ENCODE results near the gene PITPNM3. TPM values are rescaled to one million over a fixed set of nuclear protein-coding genes. Genes with fewer than 3 reads are reported as not detected.

The PITPNM3 gene
- total RNA-seq, 1 experiment from 2014 or later, result 0.44 TPM

DNA sequence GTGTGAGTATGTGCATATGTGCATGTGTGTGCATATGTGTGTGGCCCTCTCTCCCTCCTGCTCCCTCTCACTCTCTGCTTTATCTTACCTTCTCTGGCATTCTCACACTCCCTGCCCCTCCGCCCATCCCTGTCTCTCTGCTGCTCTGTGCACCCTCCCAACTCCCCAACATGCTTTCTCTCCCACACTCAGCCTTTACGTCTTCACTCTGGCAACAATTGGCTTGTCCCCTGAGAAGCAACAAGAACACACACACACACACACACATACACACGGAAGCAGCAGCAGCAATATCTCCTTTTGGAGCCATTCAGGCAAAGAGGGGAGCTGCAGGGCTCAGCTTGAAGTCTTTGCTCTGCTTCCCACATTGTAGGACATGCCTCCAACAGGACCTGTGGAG, 27.8 kb downstream of the PITPNM3 start:
- H3K36me3 ChIP-seq (ENCODE audit: control insufficient read depth, insufficient read depth, low read length), result no peaks in the 10 kb centered on the region
- in situ Hi-C loops (cut with HindIII; ENCODE audit: low pct_unique_long_range_greater_than_20kb, low sequenced_read_pairs) (no loop called here), intact Hi-C loops (cut with micrococcal nuclease; ENCODE audit: unreplicated experiment) (no loop called here)
- TF ChIP-seq, protein P1, sequence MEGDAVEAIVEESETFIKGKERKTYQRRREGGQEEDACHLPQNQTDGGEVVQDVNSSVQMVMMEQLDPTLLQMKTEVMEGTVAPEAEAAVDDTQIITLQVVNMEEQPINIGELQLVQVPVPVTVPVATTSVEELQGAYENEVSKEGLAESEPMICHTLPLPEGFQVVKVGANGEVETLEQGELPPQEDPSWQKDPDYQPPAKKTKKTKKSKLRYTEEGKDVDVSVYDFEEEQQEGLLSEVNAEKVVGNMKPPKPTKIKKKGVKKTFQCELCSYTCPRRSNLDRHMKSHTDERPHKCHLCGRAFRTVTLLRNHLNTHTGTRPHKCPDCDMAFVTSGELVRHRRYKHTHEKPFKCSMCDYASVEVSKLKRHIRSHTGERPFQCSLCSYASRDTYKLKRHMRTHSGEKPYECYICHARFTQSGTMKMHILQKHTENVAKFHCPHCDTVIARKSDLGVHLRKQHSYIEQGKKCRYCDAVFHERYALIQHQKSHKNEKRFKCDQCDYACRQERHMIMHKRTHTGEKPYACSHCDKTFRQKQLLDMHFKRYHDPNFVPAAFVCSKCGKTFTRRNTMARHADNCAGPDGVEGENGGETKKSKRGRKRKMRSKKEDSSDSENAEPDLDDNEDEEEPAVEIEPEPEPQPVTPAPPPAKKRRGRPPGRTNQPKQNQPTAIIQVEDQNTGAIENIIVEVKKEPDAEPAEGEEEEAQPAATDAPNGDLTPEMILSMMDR (IDR thresholded peaks at IDR 0.05), result no peak
- TF ChIP-seq, protein P2, sequence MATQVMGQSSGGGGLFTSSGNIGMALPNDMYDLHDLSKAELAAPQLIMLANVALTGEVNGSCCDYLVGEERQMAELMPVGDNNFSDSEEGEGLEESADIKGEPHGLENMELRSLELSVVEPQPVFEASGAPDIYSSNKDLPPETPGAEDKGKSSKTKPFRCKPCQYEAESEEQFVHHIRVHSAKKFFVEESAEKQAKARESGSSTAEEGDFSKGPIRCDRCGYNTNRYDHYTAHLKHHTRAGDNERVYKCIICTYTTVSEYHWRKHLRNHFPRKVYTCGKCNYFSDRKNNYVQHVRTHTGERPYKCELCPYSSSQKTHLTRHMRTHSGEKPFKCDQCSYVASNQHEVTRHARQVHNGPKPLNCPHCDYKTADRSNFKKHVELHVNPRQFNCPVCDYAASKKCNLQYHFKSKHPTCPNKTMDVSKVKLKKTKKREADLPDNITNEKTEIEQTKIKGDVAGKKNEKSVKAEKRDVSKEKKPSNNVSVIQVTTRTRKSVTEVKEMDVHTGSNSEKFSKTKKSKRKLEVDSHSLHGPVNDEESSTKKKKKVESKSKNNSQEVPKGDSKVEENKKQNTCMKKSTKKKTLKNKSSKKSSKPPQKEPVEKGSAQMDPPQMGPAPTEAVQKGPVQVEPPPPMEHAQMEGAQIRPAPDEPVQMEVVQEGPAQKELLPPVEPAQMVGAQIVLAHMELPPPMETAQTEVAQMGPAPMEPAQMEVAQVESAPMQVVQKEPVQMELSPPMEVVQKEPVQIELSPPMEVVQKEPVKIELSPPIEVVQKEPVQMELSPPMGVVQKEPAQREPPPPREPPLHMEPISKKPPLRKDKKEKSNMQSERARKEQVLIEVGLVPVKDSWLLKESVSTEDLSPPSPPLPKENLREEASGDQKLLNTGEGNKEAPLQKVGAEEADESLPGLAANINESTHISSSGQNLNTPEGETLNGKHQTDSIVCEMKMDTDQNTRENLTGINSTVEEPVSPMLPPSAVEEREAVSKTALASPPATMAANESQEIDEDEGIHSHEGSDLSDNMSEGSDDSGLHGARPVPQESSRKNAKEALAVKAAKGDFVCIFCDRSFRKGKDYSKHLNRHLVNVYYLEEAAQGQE (IDR thresholded peaks at IDR 0.05; ENCODE audit: insufficient read depth in 1 of 2, low read depth in 2 of 2, low read length in 1 of 2), result no peak
- no peak for TF ChIP-seq TCF7L2 (IDR thresholded peaks at IDR 0.05; ENCODE audit: low read depth, low read length)
- no peak for TF ChIP-seq POLR2AphosphoS5 (IDR thresholded peaks at IDR 0.05; ENCODE audit: low read depth, low read length)
- no peak for TF ChIP-seq SIN3A (IDR thresholded peaks at IDR 0.05; ENCODE audit: borderline replicate concordance, insufficient read depth, low read depth, low read length)
- H3K9me3 ChIP-seq (ENCODE audit: control insufficient read depth, insufficient read depth, low read depth, low read length), result no peaks in the 10 kb centered on the region
- no peaks in the 10 kb centered on the region; the same call in 1 of the 2 replicates for H3K27me3 ChIP-seq (ENCODE audit: control insufficient read depth, insufficient read depth, low read length)
- no peak for ATAC-seq
- DNase-seq (ENCODE audit: low read depth, low spot score), result no peak
- ChIA-PET POLR2A (no interaction called here), CTCF (no interaction called here)
- H3K4me3 ChIP-seq (ENCODE audit: low read depth in 2 of 2, low read length in 2 of 2), result no peak overlapping the region
- BruUV-seq (replicated peaks), result no TSS peak
- H3K27ac ChIP-seq (ENCODE audit: low read length), result no peak overlapping the region
- no peaks in the 10 kb centered on the region for H3K4me1 ChIP-seq (ENCODE audit: control insufficient read depth, insufficient read depth, low read length)

DNA sequence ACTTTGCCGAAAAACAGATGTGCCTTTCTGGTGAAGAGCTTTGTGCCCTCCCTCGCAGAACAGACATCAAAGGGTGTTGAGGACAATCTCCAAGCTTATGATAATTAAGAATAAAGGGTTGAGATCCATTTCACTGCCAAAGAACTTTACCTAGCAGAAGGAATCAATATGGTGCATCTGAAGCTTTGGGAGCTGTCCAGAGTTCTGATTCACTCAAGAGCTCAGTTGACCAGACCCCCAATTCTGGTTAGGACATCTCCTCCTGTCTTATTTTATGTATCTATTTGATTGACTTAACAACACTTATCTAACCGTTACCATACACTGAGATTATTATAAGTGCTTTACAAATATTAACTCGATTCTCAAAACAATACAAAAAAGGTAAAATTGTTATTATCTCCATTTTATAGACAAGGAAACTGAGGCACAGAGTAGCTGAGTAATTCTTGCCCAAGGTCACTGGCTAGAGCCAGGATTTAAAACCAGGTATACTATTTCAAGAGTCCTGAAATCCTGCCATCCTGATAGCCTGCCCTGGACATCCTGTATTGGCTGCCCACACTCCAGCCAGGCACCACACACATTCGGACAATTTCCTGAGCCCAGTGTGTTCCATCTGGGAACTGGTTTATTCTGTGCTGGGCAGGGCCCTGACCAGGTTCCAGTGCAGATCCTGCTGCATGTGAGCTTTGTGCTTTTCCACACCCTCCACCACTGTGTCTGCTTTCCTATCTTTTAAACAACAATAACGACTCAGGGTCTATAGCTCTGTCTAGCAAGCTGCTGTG, 29.8 kb downstream of the PITPNM3 start:
- ATAC-seq (no peak), DNase-seq (ENCODE audit: low read depth, low spot score) (no peak)
- POLR2A ChIA-PET, result no interaction called here
- no TSS peak for BruUV-seq (replicated peaks)
- no peak for TF ChIP-seq SIN3A (IDR thresholded peaks at IDR 0.05; ENCODE audit: borderline replicate concordance, insufficient read depth, low read depth, low read length)
- TF ChIP-seq, protein P2 (IDR thresholded peaks at IDR 0.05; ENCODE audit: insufficient read depth in 1 of 2, low read depth in 2 of 2, low read length in 1 of 2), result peak; percentile 74 to 77; a peak in 3 of 4 replicates
- intact Hi-C loops (cut with micrococcal nuclease; ENCODE audit: unreplicated experiment) (no loop called here), in situ Hi-C loops (cut with HindIII; ENCODE audit: low pct_unique_long_range_greater_than_20kb, low sequenced_read_pairs) (no loop called here)
- CTCF ChIA-PET, result no interaction called here
- H3K9me3 ChIP-seq (ENCODE audit: control insufficient read depth, insufficient read depth, low read depth, low read length), result no peaks in the 10 kb centered on the region
- no peak overlapping the region for H3K4me3 ChIP-seq (ENCODE audit: low read depth in 2 of 2, low read length in 2 of 2)
- no peaks in the 10 kb centered on the region; the same call in 1 of the 2 replicates for H3K27me3 ChIP-seq (ENCODE audit: control insufficient read depth, insufficient read depth, low read length)
- no peaks in the 10 kb centered on the region for H3K36me3 ChIP-seq (ENCODE audit: control insufficient read depth, insufficient read depth, low read length)
- H3K27ac ChIP-seq (ENCODE audit: low read length), result no peak overlapping the region
- H3K4me1 ChIP-seq (ENCODE audit: control insufficient read depth, insufficient read depth, low read length), result no peaks in the 10 kb centered on the region
